22Rv1 (cell line): ENCODE results near the gene COLEC12.

Source experiments
- CTCF ChIP-seq: fragments of 450-650 bp; IDR thresholded peaks from 2 replicates; pipeline ENCODE4 v1.5.1; 2017; ENCODE audit warnings: mild to moderate bottlenecking
- ZFX ChIP-seq: fragments of 450-650 bp; IDR thresholded peaks from 2 replicates; pipeline ENCODE4 v1.6.1; 2017; ENCODE audit warnings: antibody characterized with exemption, borderline replicate concordance

- no peak for TF ChIP-seq CTCF
- no peak for TF ChIP-seq ZFX
Observed at GRCh38 chr18:417495-417894, 83.0 kb downstream of the COLEC12 start.
